Natural killer cell (primary cell): ENCODE measurements around the gene GABBR1. TPM values are rescaled to one million over a fixed set of nuclear protein-coding genes. Genes with fewer than 3 reads are reported as not detected.

Experiments used
- ATAC-seq, 3 donors: fragments of 150-1000 bp in 2 of 3; fragments of 200-7000 bp in 1 of 3; cut with Tn5 transposase; 1 replicate in 1 of 3; 2 replicates in 2 of 3; pipeline ENCODE4 v1.10.0; 2021; ENCODE audit warnings: mild to moderate bottlenecking in 2 of 3, moderate library complexity in 2 of 3
- DNase-seq, 2 donors: peaks; one replicate each; pipeline versions ENCODE4 v3.0.0 to v3.0.0-alpha.2; 2013 to 2021; ENCODE audit warnings: mixed read lengths in 1 of 2
- H3K27ac ChIP-seq: one replicate; pipeline ENCODE4 v1.5.1; 2013; ENCODE audit warnings: mild to moderate bottlenecking, low read length
- H3K27me3 ChIP-seq: one replicate; pipeline ENCODE4 v1.6.1; 2013; ENCODE audit warnings: low read length; ENCODE audit not compliant: control insufficient read depth, insufficient read depth
- H3K36me3 ChIP-seq: one replicate; pipeline ENCODE4 v1.6.1; 2013; ENCODE audit warnings: low read length; ENCODE audit not compliant: control insufficient read depth, insufficient read depth
- H3K4me1 ChIP-seq: one replicate; pipeline ENCODE4 v1.6.1; 2013; ENCODE audit warnings: low read length; ENCODE audit not compliant: control insufficient read depth, insufficient read depth
- H3K4me3 ChIP-seq: one replicate; pipeline ENCODE4 v1.5.1; 2013; ENCODE audit warnings: low read length
- H3K9me3 ChIP-seq: one replicate; pipeline ENCODE4 v1.6.1; 2013; ENCODE audit warnings: low read length; ENCODE audit not compliant: control insufficient read depth, insufficient read depth
- H3K27ac Mint-ChIP-seq, 2 donors: one replicate each; pipeline ENCODE4 v1.8.0; 2022; ENCODE audit warnings: mild to moderate bottlenecking in 2 of 2, mixed read lengths in 2 of 2, moderate library complexity in 1 of 2
- H3K27me3 Mint-ChIP-seq, 2 donors: one replicate each; pipeline ENCODE4 v1.8.0; 2022; ENCODE audit warnings: low read depth in 2 of 2, mixed read lengths in 2 of 2
- H3K36me3 Mint-ChIP-seq: one replicate; pipeline ENCODE4 v1.8.0; 2022; ENCODE audit warnings: mixed read lengths
- H3K4me1 Mint-ChIP-seq, 2 donors: one replicate each; pipeline ENCODE4 v1.8.0; 2022; ENCODE audit warnings: mixed read lengths in 2 of 2
- H3K4me3 Mint-ChIP-seq: one replicate; pipeline ENCODE4 v1.8.0; 2022; ENCODE audit warnings: mild to moderate bottlenecking, moderate library complexity, mixed read lengths
- H3K9me3 Mint-ChIP-seq, 2 donors: one replicate each; pipeline ENCODE4 v1.8.0; 2022; ENCODE audit warnings: mixed read lengths in 2 of 2
- CTCF ChIP-seq: fragments of 200-600 bp; IDR thresholded peaks from one replicate; pipeline ENCODE4 v1.8.0; 2022; ENCODE audit warnings: antibody characterized with exemption
- WGBS: methylation state at CpG from one replicate; pipeline ENCODE4 v1.1.7; 2013; ENCODE audit warnings: missing lambda C conversion rate; ENCODE audit not compliant: insufficient coverage; 5-methylcytosine and 5-hydroxymethylcytosine counted together
- intact Hi-C: fragments of 100-400 bp; cut with micrococcal nuclease; formaldehyde crosslinking; loops from one replicate; pipeline ENCODE4 v1.14.2; 2022
- total RNA-seq, 4 donors: library from RNA; stranded (reverse); fragments of 120-200 nt in 1 of 4; gene quantifications; one replicate each; pipeline versions ENCODE4 v1.2.3 to v1.2.4, GENCODE V29; 2013 to 2022

The GABBR1 gene
- total RNA-seq, 3 donors from 2014 or later (not counting 1 experiment from before 2014, with no cell fraction given) = 7.6 to 12.8 (median 10.9) TPM

- H3K36me3 ChIP-seq = no peaks in the 10 kb centered on the region
- H3K4me1 Mint-ChIP-seq = peaks cover 10 to 11% of the 10 kb centered on the region in 2 donors
- H3K9me3 Mint-ChIP-seq = no peaks in the 10 kb centered on the region
- 73% methylated on average over 24 of the region's 24 CpGs for WGBS
- H3K27me3 Mint-ChIP-seq = peaks cover 0 to 2% of the 10 kb centered on the region in 2 donors
- H3K9me3 ChIP-seq = no peaks in the 10 kb centered on the region
- peak overlapping the region; percentile 29 for H3K27ac ChIP-seq
- H3K4me1 ChIP-seq = peaks cover 4% of the 10 kb centered on the region
- no peaks in the 10 kb centered on the region for H3K36me3 Mint-ChIP-seq
- DNase-seq (no peak), ATAC-seq (peak in 1 of 3 donors; percentile 62)
- H3K27me3 ChIP-seq = no peaks in the 10 kb centered on the region
- peak overlapping the region; percentile 45 for H3K4me3 ChIP-seq
- intact Hi-C loops = no loop called here
- H3K4me3 Mint-ChIP-seq = peak overlapping the region; percentile 87
- TF ChIP-seq CTCF = no peak
- H3K27ac Mint-ChIP-seq = peak overlapping the region in 1 of 2 donors; percentile 60
Observed at GRCh38 chr6:29680416-29680815, 47.4 kb upstream of the GABBR1 start.

GRCh38 chr6:29679962-29680361 is 47.0 kb upstream of the GABBR1 start:
- H3K36me3 ChIP-seq = no peaks in the 10 kb centered on the region
- Mint-ChIP-seq H3K27me3 (peaks cover 0 to 2% of the 10 kb centered on the region in 2 donors), H3K36me3 (no peaks in the 10 kb centered on the region), H3K4me1 (peaks cover 10 to 11% of the 10 kb centered on the region in 2 donors), H3K9me3 (no peaks in the 10 kb centered on the region), H3K4me3 (peak overlapping the region; percentile 87), H3K27ac (no peak overlapping the region)
- H3K9me3 ChIP-seq = no peaks in the 10 kb centered on the region
- intact Hi-C loops = no loop called here
- peak in 1 of 3 donors; percentile 15 for ATAC-seq
- no peak for DNase-seq
- no peak for TF ChIP-seq CTCF
- no peak overlapping the region for H3K4me3 ChIP-seq
- H3K27ac ChIP-seq = no peak overlapping the region
- no peaks in the 10 kb centered on the region for H3K27me3 ChIP-seq
- peaks cover 4% of the 10 kb centered on the region for H3K4me1 ChIP-seq
- 61% methylated on average over 13 of the region's 13 CpGs for WGBS

DNA sequence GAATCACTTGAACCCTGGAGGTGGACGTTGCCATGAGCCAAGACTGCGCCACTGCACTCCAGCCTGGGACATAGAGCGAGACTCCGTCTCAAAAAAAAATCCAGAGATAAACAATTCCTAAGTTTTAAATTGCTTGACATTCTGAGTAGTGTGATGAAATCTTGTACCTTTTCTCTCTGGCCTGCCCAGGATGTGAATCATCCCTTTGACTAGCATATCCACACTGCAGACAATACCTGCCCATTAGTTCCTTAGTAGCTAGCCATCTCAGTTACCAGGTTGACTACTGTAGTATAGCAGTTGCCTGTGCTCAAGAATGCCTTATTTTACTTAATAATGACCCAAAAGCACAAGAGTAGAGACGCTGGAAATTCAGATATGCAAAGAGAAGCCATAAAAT is 45.1 kb upstream of the GABBR1 start:
- H3K4me1 Mint-ChIP-seq = peaks cover 7 to 10% of the 10 kb centered on the region in 2 donors
- H3K27ac Mint-ChIP-seq = no peak overlapping the region
- no peak overlapping the region for H3K4me3 ChIP-seq
- no peaks in the 10 kb centered on the region for H3K27me3 ChIP-seq
- intact Hi-C loops = no loop called here
- ATAC-seq = no peak
- peaks cover 4% of the 10 kb centered on the region for H3K4me1 ChIP-seq
- H3K9me3 ChIP-seq = no peaks in the 10 kb centered on the region
- WGBS = 80% methylated on average over 4 of the region's 5 CpGs
- H3K9me3 Mint-ChIP-seq = no peaks in the 10 kb centered on the region
- H3K4me3 Mint-ChIP-seq = no peak overlapping the region
- H3K27me3 Mint-ChIP-seq = peaks cover 0 to 2% of the 10 kb centered on the region in 2 donors
- no peaks in the 10 kb centered on the region for H3K36me3 ChIP-seq
- DNase-seq = no peak
- no peak for TF ChIP-seq CTCF
- no peaks in the 10 kb centered on the region for H3K36me3 Mint-ChIP-seq
- H3K27ac ChIP-seq = no peak overlapping the region

DNA sequence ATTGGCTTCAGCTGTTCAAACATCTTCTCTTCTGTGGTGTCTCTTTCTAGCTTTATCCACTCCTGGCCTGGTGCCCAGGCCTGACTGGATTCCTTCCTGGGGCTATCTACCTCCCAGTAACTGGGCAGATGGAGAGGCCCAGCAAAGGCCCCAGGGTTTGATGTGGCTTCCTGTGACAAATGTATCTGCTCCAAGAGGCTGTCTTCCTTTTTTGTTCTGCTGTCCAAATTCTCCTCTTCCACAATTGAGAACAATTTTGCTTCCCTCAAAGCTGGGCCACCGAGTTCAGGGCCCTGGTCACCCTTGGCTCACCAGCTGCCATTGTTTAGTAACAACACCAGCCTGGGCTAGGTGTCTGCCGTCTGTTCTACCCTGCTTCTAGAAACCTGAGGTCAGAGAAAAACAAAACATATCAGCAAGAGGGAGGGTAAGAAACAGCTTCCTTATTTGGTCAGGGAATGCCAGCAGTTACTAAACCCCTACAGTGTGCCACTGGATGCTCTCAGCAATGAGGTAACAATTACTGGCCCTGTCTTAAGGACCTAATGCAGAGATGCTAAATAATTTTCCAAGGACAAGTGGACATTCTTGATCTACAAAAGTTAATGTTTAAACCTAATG is 44.1 kb upstream of the GABBR1 start:
- H3K27ac ChIP-seq = no peak overlapping the region
- Mint-ChIP-seq H3K4me3 (no peak overlapping the region), H3K36me3 (no peaks in the 10 kb centered on the region), H3K27me3 (peaks cover 0 to 5% of the 10 kb centered on the region in 2 donors), H3K4me1 (peaks cover 7 to 10% of the 10 kb centered on the region in 2 donors), H3K9me3 (no peaks in the 10 kb centered on the region), H3K27ac (peak overlapping the region in 1 of 2 donors; percentile 86)
- DNase-seq = no peak
- no peaks in the 10 kb centered on the region for H3K27me3 ChIP-seq
- H3K9me3 ChIP-seq = no peaks in the 10 kb centered on the region
- no peak for TF ChIP-seq CTCF
- peaks cover 4% of the 10 kb centered on the region for H3K4me1 ChIP-seq
- H3K36me3 ChIP-seq = no peaks in the 10 kb centered on the region
- 5% methylated on average over 2 of the region's 2 CpGs for WGBS
- H3K4me3 ChIP-seq = no peak overlapping the region
- intact Hi-C loops = no loop called here
- peak in 1 of 3 donors; percentile 25 for ATAC-seq
